IMR-90 (cell line): ENCODE results near the gene CPAMD8. TPM values are rescaled to one million over a fixed set of nuclear protein-coding genes. Genes with fewer than 3 reads are reported as not detected.

Experiments
- ATAC-seq: fragments of 200-7000 bp; cut with Tn5 transposase; 2 replicates; pipeline ENCODE4 v1.9.1; 2020; ENCODE audit warnings: low read depth, mild to moderate bottlenecking, moderate library complexity
- BruUV-seq: library from RNA; stranded (reverse); fragments of 400-500 nt; replicated peaks from 2 replicates; lab custom pipeline; 2021; lab: Mats Ljungman, UMichigan
- CTCF ChIA-PET: fragments of 300-600 bp; formaldehyde crosslinking; extraction: SDS; loops from one replicate; lab custom pipeline; 2021; ENCODE audit warnings: antibody characterized with exemption; lab: Yijun Ruan, JAX
- POLR2A ChIA-PET: fragments of 300-600 bp; sonication (Branson Sonifier 250); formaldehyde crosslinking; loops from one replicate; lab custom pipeline; 2022; ENCODE audit warnings: antibody characterized with exemption; ENCODE audit not compliant: unreplicated experiment; lab: Charles Lee
- DNase-seq: peaks from one replicate; pipeline ENCODE4 v3.0.0; 2013
- H2AFZ ChIP-seq: replicated peaks from 2 replicates; pipeline ENCODE3; 2013; ENCODE audit warnings: low read length, mild to moderate bottlenecking; ENCODE audit not compliant: poor library complexity
- H2AK5ac ChIP-seq: 2 replicates; pipeline ENCODE4 v1.6.1; 2013; ENCODE audit warnings: low read depth, low read length, inconsistent platforms
- H2AK9ac ChIP-seq: replicated peaks from 2 replicates; pipeline ENCODE3; 2013; ENCODE audit warnings: mild to moderate bottlenecking, low read depth, low read length, moderate library complexity; ENCODE audit not compliant: poor library complexity
- H2BK120ac ChIP-seq: 2 replicates; pipeline ENCODE4 v1.6.1; 2013; ENCODE audit warnings: low read depth, low read length, inconsistent platforms
- H2BK15ac ChIP-seq: 3 replicates; pipeline ENCODE4 v1.6.1; 2013; ENCODE audit warnings: low read depth, low read length, inconsistent platforms
- H2BK20ac ChIP-seq: 2 replicates; pipeline ENCODE4 v1.6.1; 2013; ENCODE audit warnings: low read depth, mild to moderate bottlenecking, inconsistent platforms, low read length, moderate library complexity
- H2BK5ac ChIP-seq: 2 replicates; pipeline ENCODE4 v1.6.1; 2013; ENCODE audit warnings: mild to moderate bottlenecking, low read depth, low read length, inconsistent platforms; ENCODE audit not compliant: poor library complexity, severe bottlenecking
- H3K14ac ChIP-seq: replicated peaks from 2 replicates; pipeline ENCODE4 v1.6.1; 2013; ENCODE audit warnings: low read depth, low read length, inconsistent platforms
- H3K18ac ChIP-seq: 2 replicates; pipeline ENCODE4 v1.6.1; 2013; ENCODE audit warnings: low read depth, low read length, control low read depth
- H3K23ac ChIP-seq: 2 replicates; pipeline ENCODE4 v1.6.1; 2013; ENCODE audit warnings: low read depth, low read length, inconsistent platforms
- H3K27ac ChIP-seq: 2 replicates; pipeline ENCODE4 v1.5.1; 2013; ENCODE audit warnings: mild to moderate bottlenecking, control low read depth, low read length; ENCODE audit not compliant: insufficient read depth
- H3K27me3 ChIP-seq: 2 replicates; pipeline ENCODE4 v1.6.1; 2013; ENCODE audit warnings: low read length; ENCODE audit not compliant: control insufficient read depth, insufficient read depth
- H3K36me3 ChIP-seq: 2 replicates; pipeline ENCODE4 v1.6.1; 2013; ENCODE audit warnings: low read length, mixed read lengths; ENCODE audit not compliant: control insufficient read depth, insufficient read depth
- H3K4ac ChIP-seq: 2 replicates; pipeline ENCODE4 v1.6.1; 2013; ENCODE audit warnings: low read depth, low read length, inconsistent platforms
- H3K4me1 ChIP-seq: 2 replicates; pipeline ENCODE4 v1.6.1; 2013; ENCODE audit warnings: low read length, mixed read lengths; ENCODE audit not compliant: control insufficient read depth, insufficient read depth
- H3K4me2 ChIP-seq: 2 replicates; pipeline ENCODE4 v1.6.1; 2013; ENCODE audit warnings: low read depth, mild to moderate bottlenecking, control low read depth, low read length, moderate library complexity
- H3K4me3 ChIP-seq: 2 replicates; pipeline ENCODE4 v1.5.1; 2013; ENCODE audit warnings: low read depth, mild to moderate bottlenecking, control low read depth, low read length, moderate library complexity; ENCODE audit not compliant: insufficient read depth
- H3K56ac ChIP-seq: 2 replicates; pipeline ENCODE4 v1.6.1; 2013; ENCODE audit warnings: low read length, inconsistent platforms; ENCODE audit not compliant: insufficient read depth; ENCODE audit errors: extremely low read depth
- H3K79me1 ChIP-seq, 2 experiments: 2 replicates each; pipeline ENCODE4 v1.6.1; 2013; ENCODE audit warnings: low read length in 2 of 2, inconsistent platforms in 1 of 2, low read depth in 1 of 2
- H3K9ac ChIP-seq: 2 replicates; pipeline ENCODE4 v1.6.1; 2013; ENCODE audit warnings: low read depth, low read length, control low read depth
- H3K9me1 ChIP-seq: 2 replicates; pipeline ENCODE4 v1.6.1; 2013; ENCODE audit warnings: low read length, inconsistent platforms; ENCODE audit not compliant: insufficient read depth
- H3K9me3 ChIP-seq: 2 replicates; pipeline ENCODE4 v1.6.1; 2013; ENCODE audit warnings: low read length; ENCODE audit not compliant: control insufficient read depth, insufficient read depth
- H4K20me1 ChIP-seq: 2 replicates; pipeline ENCODE4 v1.6.1; 2013; ENCODE audit warnings: low read length, inconsistent platforms; ENCODE audit not compliant: insufficient read depth
- H4K5ac ChIP-seq: 2 replicates; pipeline ENCODE4 v1.6.1; 2013; ENCODE audit warnings: mild to moderate bottlenecking, low read depth, low read length, control low read depth
- H4K8ac ChIP-seq, 2 experiments: 2 replicates each; pipeline ENCODE4 v1.6.1; 2013; ENCODE audit warnings: low read depth in 2 of 2, low read length in 2 of 2, control low read depth in 1 of 2, inconsistent platforms in 1 of 2
- H4K91ac ChIP-seq: 2 replicates; pipeline ENCODE4 v1.6.1; 2013; ENCODE audit warnings: low read depth, low read length, inconsistent platforms; ENCODE audit not compliant: insufficient read depth
- BHLHE40 ChIP-seq: fragments of 150-350 bp; IDR thresholded peaks from 2 replicates; pipeline ENCODE4 v1.6.1; 2016; ENCODE audit warnings: mild to moderate bottlenecking, low read depth, low read length
- CEBPB ChIP-seq: IDR thresholded peaks from 2 replicates; pipeline ENCODE4 v1.6.1; 2012; ENCODE audit warnings: low read depth, low read length, improper control_type of control experiment
- CHD1 ChIP-seq: IDR thresholded peaks from 2 replicates; pipeline ENCODE4 v1.6.1; 2012; ENCODE audit warnings: low read depth, low read length, improper control_type of control experiment
- FOS ChIP-seq: fragments of 150-350 bp; IDR thresholded peaks from 2 replicates; pipeline ENCODE4 v1.6.1; 2016; ENCODE audit warnings: low read depth, low read length
- MAFK ChIP-seq: IDR thresholded peaks from 2 replicates; pipeline ENCODE4 v1.6.1; 2012; ENCODE audit warnings: low read depth, low read length, improper control_type of control experiment
- MXI1 ChIP-seq: IDR thresholded peaks from 2 replicates; pipeline ENCODE4 v1.6.1; 2012; ENCODE audit warnings: low read depth, mild to moderate bottlenecking, low read length, moderate library complexity, borderline replicate concordance
- NFE2L2 ChIP-seq: fragments of 150-350 bp; IDR thresholded peaks from 2 replicates; pipeline ENCODE4 v1.6.1; 2016; ENCODE audit warnings: low read depth, mild to moderate bottlenecking, low read length
- POLR2A ChIP-seq: IDR thresholded peaks from 2 replicates; pipeline ENCODE4 v1.6.1; 2012; ENCODE audit warnings: mild to moderate bottlenecking, low read depth, low read length
- RCOR1 ChIP-seq: IDR thresholded peaks from 2 replicates; pipeline ENCODE4 v1.6.1; 2012; ENCODE audit warnings: mild to moderate bottlenecking, low read length, improper control_type of control experiment; ENCODE audit not compliant: insufficient replicate concordance
- SMC3 ChIP-seq: fragments of 150-350 bp; IDR thresholded peaks from 2 replicates; pipeline ENCODE4 v1.6.1; 2016; ENCODE audit warnings: low read depth, mild to moderate bottlenecking, antibody characterized with exemption, low read length, moderate library complexity
- WGBS, 2 experiments: methylation state at CpG; one replicate each; pipeline versions ENCODE4 v1.1.5 to v1.1.7; 2013; ENCODE audit warnings: missing lambda C conversion rate in 2 of 2; ENCODE audit not compliant: insufficient read length in 1 of 2; ENCODE audit errors: extremely low coverage in 2 of 2; 5-methylcytosine and 5-hydroxymethylcytosine counted together
- dilution Hi-C: fragments of 300-500 bp; cut with HindIII; formaldehyde crosslinking; loops from one replicate; pipeline ENCODE4 v1.14.3; 2018; ENCODE audit warnings: low sequenced_read_pairs; ENCODE audit not compliant: unreplicated experiment
- in situ Hi-C: fragments of 300-500 bp; cut with MboI; formaldehyde crosslinking; loops from 3 replicates; pipeline ENCODE4 v1.14.3; 2019; ENCODE audit warnings: low sequenced_read_pairs, inconsistent platforms, mixed read lengths
- intact Hi-C: fragments of 100-400 bp; cut with micrococcal nuclease; formaldehyde crosslinking; loops from 2 replicates; pipeline ENCODE4 v1.10.0; 2022
- polyA plus RNA-seq, 3 experiments: library from polyadenylated mRNA; depleted of rRNA; stranded (reverse); fragments of >200 nt; gene quantifications; 2 replicates each; pipeline ENCODE4 v1.2.3, GENCODE V29; 2012; ENCODE audit warnings: low replicate concordance in 1 of 3
- total RNA-seq: library from RNA; depleted of rRNA; stranded (reverse); fragments of >200 nt; gene quantifications from 2 replicates; pipeline ENCODE4 v1.2.3, GENCODE V29; 2012
- TF ChIP-seq, protein P1 (sequence below): fragments of 150-350 bp; IDR thresholded peaks from 2 replicates; pipeline ENCODE4 v1.6.1; 2016; ENCODE audit warnings: low read depth, mild to moderate bottlenecking, low read length, moderate library complexity, borderline replicate concordance
- TF ChIP-seq, protein P2 (sequence below): fragments of 150-350 bp; IDR thresholded peaks from 2 replicates; pipeline ENCODE4 v1.6.1; 2017; ENCODE audit warnings: mild to moderate bottlenecking, antibody characterized with exemption, low read length, low read depth

Gene CPAMD8
- total and polyA plus RNA-seq, 2 of the 4 experiments (the other 2 are of a cell fraction), result 0.36 to 0.79 TPM

DNA sequence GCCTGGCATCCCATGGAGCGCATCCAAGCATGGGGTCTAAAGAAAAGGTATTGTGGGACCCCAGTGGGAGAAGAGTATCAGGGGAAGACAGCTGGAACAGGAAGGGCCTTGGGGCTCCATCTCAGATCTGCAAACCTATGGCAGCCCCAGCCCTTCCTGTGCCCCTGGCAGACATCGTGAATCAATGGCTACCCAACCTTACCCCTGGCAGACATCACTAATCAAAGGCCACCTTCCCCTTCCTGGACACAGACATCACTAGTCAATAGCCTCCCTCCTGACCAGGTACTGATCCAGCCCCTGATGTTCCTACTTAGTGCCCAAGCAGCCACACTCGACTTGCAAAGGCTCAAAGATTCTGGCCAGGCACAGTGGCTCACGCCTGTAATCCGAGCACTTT, 122.0 kb downstream of the CPAMD8 start:
- Histone ChIP-seq H2AK5ac (no peak overlapping the region), H2BK15ac (no peak overlapping the region), H3K4me3 (no peak overlapping the region), H3K79me1 (no peaks in the 10 kb centered on the region), H3K27me3 (peaks cover 2% of the 10 kb centered on the region; the same call in 1 of the 2 replicates), H3K36me3 (no peaks in the 10 kb centered on the region), H3K9me1 (no peaks in the 10 kb centered on the region), H2BK20ac (no peak overlapping the region), H2AFZ (no peak overlapping the region), H4K20me1 (no peaks in the 10 kb centered on the region), H3K56ac (no peak overlapping the region), H3K14ac (no peak overlapping the region), H4K91ac (no peak overlapping the region), H3K18ac (no peak overlapping the region), H4K5ac (no peak overlapping the region), H4K8ac (no peak overlapping the region), H3K4me2 (no peak overlapping the region), H2AK9ac (no peak overlapping the region), H3K4ac (no peak overlapping the region), H2BK5ac (no peak overlapping the region), H3K9ac (no peak overlapping the region), H2BK120ac (no peak overlapping the region), H3K23ac (no peak overlapping the region), H3K9me3 (no peaks in the 10 kb centered on the region), H3K4me1 (no peaks in the 10 kb centered on the region), H3K27ac (no peak overlapping the region)
- DNase-seq (no peak), ATAC-seq (no peak)
- POLR2A ChIA-PET, result no interaction called here
- no TSS peak for BruUV-seq
- TF ChIP-seq MXI1, result no peak
- TF ChIP-seq MAFK, result no peak
- no peak for TF ChIP-seq POLR2A
- TF ChIP-seq BHLHE40, result no peak
- TF ChIP-seq SMC3, result no peak
- no peak for TF ChIP-seq NFE2L2
- TF ChIP-seq FOS, result no peak
- TF ChIP-seq, protein P1, sequence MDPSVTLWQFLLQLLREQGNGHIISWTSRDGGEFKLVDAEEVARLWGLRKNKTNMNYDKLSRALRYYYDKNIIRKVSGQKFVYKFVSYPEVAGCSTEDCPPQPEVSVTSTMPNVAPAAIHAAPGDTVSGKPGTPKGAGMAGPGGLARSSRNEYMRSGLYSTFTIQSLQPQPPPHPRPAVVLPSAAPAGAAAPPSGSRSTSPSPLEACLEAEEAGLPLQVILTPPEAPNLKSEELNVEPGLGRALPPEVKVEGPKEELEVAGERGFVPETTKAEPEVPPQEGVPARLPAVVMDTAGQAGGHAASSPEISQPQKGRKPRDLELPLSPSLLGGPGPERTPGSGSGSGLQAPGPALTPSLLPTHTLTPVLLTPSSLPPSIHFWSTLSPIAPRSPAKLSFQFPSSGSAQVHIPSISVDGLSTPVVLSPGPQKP, result no peak
- TF ChIP-seq RCOR1, result no peak
- no peak for TF ChIP-seq CEBPB
- TF ChIP-seq, protein P2, sequence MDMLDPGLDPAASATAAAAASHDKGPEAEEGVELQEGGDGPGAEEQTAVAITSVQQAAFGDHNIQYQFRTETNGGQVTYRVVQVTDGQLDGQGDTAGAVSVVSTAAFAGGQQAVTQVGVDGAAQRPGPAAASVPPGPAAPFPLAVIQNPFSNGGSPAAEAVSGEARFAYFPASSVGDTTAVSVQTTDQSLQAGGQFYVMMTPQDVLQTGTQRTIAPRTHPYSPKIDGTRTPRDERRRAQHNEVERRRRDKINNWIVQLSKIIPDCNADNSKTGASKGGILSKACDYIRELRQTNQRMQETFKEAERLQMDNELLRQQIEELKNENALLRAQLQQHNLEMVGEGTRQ, result no peak
- no peak for TF ChIP-seq CHD1
- WGBS, 2 experiments, result no CpG with 5 or more reads among the region's 5 CpGs
- dilution Hi-C loops (no loop called here), in situ Hi-C loops (no loop called here), intact Hi-C loops (no loop called here)
- CTCF ChIA-PET, result no interaction called here
